Right atrium auricular region (tissue), 2 donors: ENCODE results near the gene NPAS3. TPM values are rescaled to one million over a fixed set of nuclear protein-coding genes. Genes with fewer than 3 reads are reported as not detected.

Experiments used
- DNase-seq: peaks from one replicate; pipeline ENCODE4 v3.0.0-alpha.2; 2019; ENCODE audit warnings: low spot score
- H3K27ac ChIP-seq, 2 donors: fragments of 200-600 bp; sonication (generic); 1 replicate in 1 of 2; 2 replicates in 1 of 2; pipeline ENCODE4 v1.5.1; 2016 to 2019
- H3K27me3 ChIP-seq, 2 donors: fragments of 200-600 bp; sonication (generic); one replicate each; pipeline versions ENCODE4 v1.5.1 to v1.6.0; 2017 to 2019
- H3K36me3 ChIP-seq: fragments of 200-600 bp; sonication (generic); one replicate; pipeline ENCODE4 v1.5.1; 2016
- H3K4me1 ChIP-seq, 2 donors: fragments of 200-600 bp; sonication (generic); one replicate each; pipeline versions ENCODE4 v1.5.1 to v1.6.0; 2017 to 2019
- H3K4me3 ChIP-seq, 2 donors: fragments of 200-600 bp; sonication (generic); 1 replicate in 1 of 2; 2 replicates in 1 of 2; pipeline ENCODE4 v1.5.1; 2017 to 2019; ENCODE audit warnings: mild to moderate bottlenecking in 1 of 2, moderate library complexity in 1 of 2
- H3K9me3 ChIP-seq, 2 donors: fragments of 200-600 bp; sonication (generic); one replicate each; pipeline ENCODE4 v1.5.1; 2019
- total RNA-seq, 2 donors: library from RNA; depleted of rRNA; stranded (reverse); fragments of >200 nt; gene quantifications; one replicate each; pipeline ENCODE4 v1.1.0, GENCODE V29; 2016
- TF ChIP-seq, protein P1 (sequence below), 2 donors: fragments of 200-600 bp; sonication (generic); IDR thresholded peaks; one replicate each; pipeline ENCODE4 v1.5.1; 2019; ENCODE audit warnings: antibody characterized with exemption in 2 of 2

NPAS3 gene
- total RNA-seq, 2 donors from 2014 or later, result 0.67 to 1.3 TPM

GRCh38 chr14:33229269-33229929, 290.7 kb downstream of the NPAS3 start:
- no peak for DNase-seq
- TF ChIP-seq, protein P1, sequence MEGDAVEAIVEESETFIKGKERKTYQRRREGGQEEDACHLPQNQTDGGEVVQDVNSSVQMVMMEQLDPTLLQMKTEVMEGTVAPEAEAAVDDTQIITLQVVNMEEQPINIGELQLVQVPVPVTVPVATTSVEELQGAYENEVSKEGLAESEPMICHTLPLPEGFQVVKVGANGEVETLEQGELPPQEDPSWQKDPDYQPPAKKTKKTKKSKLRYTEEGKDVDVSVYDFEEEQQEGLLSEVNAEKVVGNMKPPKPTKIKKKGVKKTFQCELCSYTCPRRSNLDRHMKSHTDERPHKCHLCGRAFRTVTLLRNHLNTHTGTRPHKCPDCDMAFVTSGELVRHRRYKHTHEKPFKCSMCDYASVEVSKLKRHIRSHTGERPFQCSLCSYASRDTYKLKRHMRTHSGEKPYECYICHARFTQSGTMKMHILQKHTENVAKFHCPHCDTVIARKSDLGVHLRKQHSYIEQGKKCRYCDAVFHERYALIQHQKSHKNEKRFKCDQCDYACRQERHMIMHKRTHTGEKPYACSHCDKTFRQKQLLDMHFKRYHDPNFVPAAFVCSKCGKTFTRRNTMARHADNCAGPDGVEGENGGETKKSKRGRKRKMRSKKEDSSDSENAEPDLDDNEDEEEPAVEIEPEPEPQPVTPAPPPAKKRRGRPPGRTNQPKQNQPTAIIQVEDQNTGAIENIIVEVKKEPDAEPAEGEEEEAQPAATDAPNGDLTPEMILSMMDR (IDR thresholded peaks at IDR 0.05), result no peak
- H3K9me3 ChIP-seq, result no peaks in the 10 kb centered on the region
- H3K4me1 ChIP-seq, result no peaks in the 10 kb centered on the region
- no peaks in the 10 kb centered on the region for H3K36me3 ChIP-seq
- no peaks in the 10 kb centered on the region for H3K27me3 ChIP-seq
- H3K27ac ChIP-seq, result no peak overlapping the region
- H3K4me3 ChIP-seq, result no peak overlapping the region

- TF ChIP-seq, protein P1 (IDR thresholded peaks at IDR 0.05), result no peak
- Histone ChIP-seq H3K4me1 (no peaks in the 10 kb centered on the region), H3K4me3 (no peak overlapping the region), H3K36me3 (no peaks in the 10 kb centered on the region), H3K27ac (no peak overlapping the region), H3K27me3 (no peaks in the 10 kb centered on the region), H3K9me3 (no peaks in the 10 kb centered on the region)
- DNase-seq, result no peak
Measured at GRCh38 chr14:33230021-33230420, 291.3 kb downstream of the NPAS3 start.

GRCh38 chr14:33232031-33232430, 293.4 kb downstream of the NPAS3 start:
- Histone ChIP-seq H3K9me3 (no peaks in the 10 kb centered on the region), H3K4me3 (no peak overlapping the region), H3K4me1 (no peaks in the 10 kb centered on the region), H3K27ac (no peak overlapping the region), H3K27me3 (no peaks in the 10 kb centered on the region), H3K36me3 (no peaks in the 10 kb centered on the region)
- TF ChIP-seq, protein P1 (IDR thresholded peaks at IDR 0.05), result no peak
- DNase-seq, result no peak

- no peak for DNase-seq
- no peaks in the 10 kb centered on the region for H3K9me3 ChIP-seq
- H3K27me3 ChIP-seq, result no peaks in the 10 kb centered on the region
- no peak overlapping the region for H3K4me3 ChIP-seq
- TF ChIP-seq, protein P1 (IDR thresholded peaks at IDR 0.05), result no peak
- H3K4me1 ChIP-seq, result no peaks in the 10 kb centered on the region
- no peaks in the 10 kb centered on the region for H3K36me3 ChIP-seq
- no peak overlapping the region for H3K27ac ChIP-seq
Measured at GRCh38 chr14:33237115-33237740, 298.5 kb downstream of the NPAS3 start.

- DNase-seq, result no peak
- TF ChIP-seq, protein P1 (IDR thresholded peaks at IDR 0.05), result no peak
Measured at GRCh38 chr14:33239465-33239864, 300.8 kb downstream of the NPAS3 start.

More at GRCh38 chr14:33239465-33239864, 300.8 kb downstream of the NPAS3 start:
- H3K4me3 ChIP-seq, result no peak overlapping the region
- no peaks in the 10 kb centered on the region for H3K36me3 ChIP-seq
- H3K27me3 ChIP-seq, result no peaks in the 10 kb centered on the region
- no peaks in the 10 kb centered on the region for H3K4me1 ChIP-seq
- H3K27ac ChIP-seq, result no peak overlapping the region
- no peaks in the 10 kb centered on the region for H3K9me3 ChIP-seq
